AG04450 (cell line): ENCODE measurements around the gene LRIT1. TPM values are rescaled to one million over a fixed set of nuclear protein-coding genes. Genes with fewer than 3 reads are reported as not detected.
A peak's percentile ranks its signal among the peaks of the same experiment; 100 is the strongest.
"Not testable (repeated sequence)": the region's sequence is repeated elsewhere in the genome, so short reads cannot be mapped to it uniquely, and the experiment has no call there.

Source experiments
- CTCF ChIA-PET: fragments of 300-600, 350-600 bp; formaldehyde crosslinking; extraction: SDS; loops from one replicate; lab custom pipeline; 2022; ENCODE audit warnings: antibody characterized with exemption, inconsistent platforms; lab: Charles Lee
- POLR2A ChIA-PET: fragments of 350-600 bp; formaldehyde crosslinking; extraction: SDS; loops from one replicate; lab custom pipeline; 2021; ENCODE audit warnings: antibody characterized with exemption, inconsistent platforms; lab: Yijun Ruan, JAX
- DNase-seq: peaks from one replicate; pipeline ENCODE4 v3.0.0-alpha.2; 2011; ENCODE audit warnings: low read depth, low spot score
- H3K27ac ChIP-seq: one replicate; pipeline ENCODE4 v1.5.1; 2012; ENCODE audit warnings: low read depth, low read length, control low read depth
- H3K27me3 ChIP-seq: one replicate; pipeline ENCODE4 v1.6.0; 2012; ENCODE audit warnings: low read length; ENCODE audit not compliant: control insufficient read depth, insufficient read depth
- H3K4me3 ChIP-seq: 2 replicates; pipeline ENCODE4 v1.5.1; 2011; ENCODE audit warnings: mild to moderate bottlenecking, low read depth, low read length, control low read depth
- H3K9me3 ChIP-seq: 2 replicates; pipeline ENCODE4 v1.5.1; 2012; ENCODE audit warnings: low read length; ENCODE audit not compliant: control insufficient read depth, insufficient read depth
- CTCF ChIP-seq: IDR thresholded peaks from 2 replicates; pipeline ENCODE4 v1.5.1; 2011; ENCODE audit warnings: low read depth, low read length, control low read depth, inconsistent platforms
- polyA plus RNA-seq: library from polyadenylated mRNA; depleted of rRNA; stranded (reverse); fragments of >200 nt; gene quantifications from 2 replicates; pipeline ENCODE4 v1.2.3, GENCODE V29; 2011

LRIT1 gene
- polyA plus RNA-seq, 1 experiment, result not detected

GRCh38 chr10:84286695-84287094 is 45.3 kb upstream of the LRIT1 start:
- H3K27me3 ChIP-seq, result no peaks in the 10 kb centered on the region
- H3K4me3 ChIP-seq, result no peak overlapping the region
- POLR2A ChIA-PET, result no interaction called here
- DNase-seq, result no peak
- CTCF ChIA-PET, result no interaction called here
- H3K9me3 ChIP-seq, result no peaks in the 10 kb centered on the region
- no peak for TF ChIP-seq CTCF
- H3K27ac ChIP-seq, result no peak overlapping the region

GRCh38 chr10:84279876-84280475 is 38.6 kb upstream of the LRIT1 start:
- H3K9me3 ChIP-seq, H3K4me3 ChIP-seq, H3K27me3 ChIP-seq, CTCF ChIA-PET, DNase-seq, H3K27ac ChIP-seq, POLR2A ChIA-PET: not testable (repeated sequence)

GRCh38 chr10:84270708-84271107 is 29.4 kb upstream of the LRIT1 start:
- CTCF ChIA-PET, result interaction anchor here (13.4 kb wide), 1 partner anchor 266 kb away, joined by 427 read pairs; no protein-coding TSS in a partner anchor
- Histone ChIP-seq H3K9me3 (no peaks in the 10 kb centered on the region), H3K27me3 (no peaks in the 10 kb centered on the region), H3K4me3 (no peak overlapping the region), H3K27ac (no peak overlapping the region)
- no peak for DNase-seq
- TF ChIP-seq CTCF, result no peak
- POLR2A ChIA-PET, result no interaction called here

GRCh38 chr10:84269773-84270172 is 28.4 kb upstream of the LRIT1 start:
- peak; percentile 43 for DNase-seq
- TF ChIP-seq CTCF, result no peak
- Histone ChIP-seq H3K4me3 (no peak overlapping the region), H3K27ac (peak overlapping the region; percentile 39), H3K9me3 (no peaks in the 10 kb centered on the region), H3K27me3 (no peaks in the 10 kb centered on the region)
- CTCF ChIA-PET, result interaction anchor here (0.7 to 13.4 kb wide), 2 partner anchors 161 to 267 kb away, joined by 4 to 427 read pairs; no protein-coding TSS in a partner anchor
- POLR2A ChIA-PET, result no interaction called here

- ChIA-PET CTCF (interaction anchor here (0.7 to 13.4 kb wide), 3 partner anchors 80 to 268 kb away, joined by 3 to 427 read pairs (median 4); no protein-coding TSS in a partner anchor), POLR2A (no interaction called here)
- H3K27me3 ChIP-seq, result peaks cover 2% of the 10 kb centered on the region
- H3K27ac ChIP-seq, result no peak overlapping the region
- H3K4me3 ChIP-seq, result no peak overlapping the region
- no peaks in the 10 kb centered on the region for H3K9me3 ChIP-seq
- TF ChIP-seq CTCF, result no peak
- DNase-seq, result no peak
Measured at GRCh38 chr10:84269162-84269561, 27.8 kb upstream of the LRIT1 start.
